Activated B cell treated with CpG ODN at 0.5 μM for 24 hours (primary cell): Measurements from ENCODE around the gene C9orf153. TPM values are rescaled to one million over a fixed set of nuclear protein-coding genes. Genes with fewer than 3 reads are reported as not detected.

Experiments used
- ATAC-seq: fragments of 200-7000 bp; cut with Tn5 transposase; one replicate; pipeline ENCODE4 v1.10.0; 2021; ENCODE audit warnings: low read depth, mild to moderate bottlenecking, moderate library complexity
- CTCF ChIA-PET: fragments of 350-600 bp; sonication (Branson Sonifier 250); formaldehyde crosslinking; loops from one replicate; lab custom pipeline; 2021; ENCODE audit warnings: antibody characterized with exemption; lab: Charles Lee
- POLR2A ChIA-PET: fragments of 350-600 bp; sonication (Branson Sonifier 250); formaldehyde crosslinking; loops from one replicate; lab custom pipeline; 2021; ENCODE audit warnings: antibody characterized with exemption; lab: Charles Lee
- DNase-seq: peaks from one replicate; pipeline ENCODE4 v3.0.0; 2022
- H3K27ac Mint-ChIP-seq: one replicate; pipeline ENCODE4 v1.8.0; 2020; ENCODE audit warnings: mixed read lengths
- H3K27me3 Mint-ChIP-seq: one replicate; pipeline ENCODE4 v1.8.0; 2021; ENCODE audit warnings: mixed read lengths
- H3K36me3 Mint-ChIP-seq: one replicate; pipeline ENCODE4 v1.8.0; 2021; ENCODE audit warnings: low read depth, mixed read lengths
- H3K4me1 Mint-ChIP-seq: one replicate; pipeline ENCODE4 v1.8.0; 2021; ENCODE audit warnings: mixed read lengths
- H3K4me3 Mint-ChIP-seq: one replicate; pipeline ENCODE4 v1.8.0; 2020; ENCODE audit warnings: mild to moderate bottlenecking, mixed read lengths
- H3K9me3 Mint-ChIP-seq: one replicate; pipeline ENCODE4 v1.8.0; 2020; ENCODE audit warnings: mixed read lengths
- intact Hi-C: fragments of 100-400 bp; cut with micrococcal nuclease; formaldehyde crosslinking; loops from one replicate; pipeline ENCODE4 v1.15.1; 2024
- total RNA-seq: library from RNA; stranded (reverse); gene quantifications from 2 replicates; pipeline ENCODE4 v1.2.3, GENCODE V29; 2022
- TF ChIP-seq, protein P1 (sequence below): fragments of 200-600 bp; IDR thresholded peaks from one replicate; pipeline ENCODE4 v1.8.0; 2022; ENCODE audit warnings: antibody characterized with exemption, mild to moderate bottlenecking

Gene C9orf153
- total RNA-seq, 1 donor from 2014 or later = 0.18 TPM

DNA sequence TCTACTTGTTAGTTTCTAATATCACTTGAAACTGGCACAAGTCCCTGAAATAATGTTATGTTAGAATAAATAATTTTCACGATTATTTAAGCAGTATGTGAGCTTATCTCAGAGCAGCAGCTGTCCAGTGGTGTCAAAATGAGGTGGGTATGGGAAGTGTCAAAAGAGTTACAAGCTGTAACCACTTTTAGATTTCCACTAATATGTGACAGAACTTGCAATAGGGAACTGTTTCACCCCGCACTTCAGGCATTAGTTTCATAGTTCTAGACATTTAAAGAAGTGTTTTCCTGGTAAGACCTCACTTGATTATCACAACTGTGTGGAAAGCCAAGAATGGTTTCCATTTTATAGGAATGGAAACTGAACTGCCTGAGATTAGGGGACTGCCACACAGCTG, 25.8 kb upstream of the C9orf153 start:
- no peak overlapping the region for H3K27ac Mint-ChIP-seq

DNA sequence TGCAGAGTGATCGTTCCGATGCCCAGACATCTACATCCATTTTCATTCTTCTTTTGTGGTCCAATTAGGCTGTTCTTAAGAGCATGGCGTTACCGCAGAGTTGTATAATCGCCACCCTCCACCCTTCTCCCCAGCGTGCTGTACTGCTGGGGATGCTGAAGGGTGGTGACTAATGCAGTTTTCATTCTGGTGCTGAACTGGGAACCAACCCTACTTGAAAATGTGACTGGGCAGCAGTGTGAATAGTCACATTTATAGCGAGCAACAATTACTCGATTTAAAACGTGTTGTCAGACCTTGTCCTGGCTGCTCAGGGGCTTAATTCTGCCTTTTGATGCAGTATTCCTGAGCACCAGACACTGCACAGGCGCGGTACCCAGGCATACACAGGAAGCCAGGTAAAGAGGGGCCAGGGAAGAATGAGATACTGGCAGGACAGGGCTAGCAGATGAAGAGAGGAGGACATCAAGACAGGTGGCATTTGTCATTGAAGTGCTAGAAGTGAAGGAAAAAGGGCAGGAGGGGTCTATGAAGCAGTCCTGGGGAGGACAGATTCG, 23.6 kb upstream of the C9orf153 start:
- ChIA-PET CTCF (no interaction called here), POLR2A (interaction anchor here (1.0 to 2.3 kb wide), 7 partner anchors 17 to 542 kb away, joined by 3 to 13 read pairs (median 4); partner anchors contain the start of gene AGTPBP1)
- intact Hi-C loops = loop anchor here (1.0 to 2.0 kb wide), 5 partner anchors 67 to 541 kb away; partner anchors contain the start of genes NAA35 and TUT7
- Mint-ChIP-seq H3K9me3 (no peaks in the 10 kb centered on the region), H3K27me3 (no peaks in the 10 kb centered on the region), H3K4me3 (peak overlapping the region; percentile 92), H3K36me3 (peaks cover 27% of the 10 kb centered on the region), H3K4me1 (peaks cover 35% of the 10 kb centered on the region), H3K27ac (peak overlapping the region; percentile 93)
- DNase-seq (no peak), ATAC-seq (peak; percentile 11)
- TF ChIP-seq, protein P1, sequence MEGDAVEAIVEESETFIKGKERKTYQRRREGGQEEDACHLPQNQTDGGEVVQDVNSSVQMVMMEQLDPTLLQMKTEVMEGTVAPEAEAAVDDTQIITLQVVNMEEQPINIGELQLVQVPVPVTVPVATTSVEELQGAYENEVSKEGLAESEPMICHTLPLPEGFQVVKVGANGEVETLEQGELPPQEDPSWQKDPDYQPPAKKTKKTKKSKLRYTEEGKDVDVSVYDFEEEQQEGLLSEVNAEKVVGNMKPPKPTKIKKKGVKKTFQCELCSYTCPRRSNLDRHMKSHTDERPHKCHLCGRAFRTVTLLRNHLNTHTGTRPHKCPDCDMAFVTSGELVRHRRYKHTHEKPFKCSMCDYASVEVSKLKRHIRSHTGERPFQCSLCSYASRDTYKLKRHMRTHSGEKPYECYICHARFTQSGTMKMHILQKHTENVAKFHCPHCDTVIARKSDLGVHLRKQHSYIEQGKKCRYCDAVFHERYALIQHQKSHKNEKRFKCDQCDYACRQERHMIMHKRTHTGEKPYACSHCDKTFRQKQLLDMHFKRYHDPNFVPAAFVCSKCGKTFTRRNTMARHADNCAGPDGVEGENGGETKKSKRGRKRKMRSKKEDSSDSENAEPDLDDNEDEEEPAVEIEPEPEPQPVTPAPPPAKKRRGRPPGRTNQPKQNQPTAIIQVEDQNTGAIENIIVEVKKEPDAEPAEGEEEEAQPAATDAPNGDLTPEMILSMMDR = no peak

More for the DNA sequence above, 25.8 kb upstream of the C9orf153 start:
- Mint-ChIP-seq H3K27me3 (no peaks in the 10 kb centered on the region), H3K9me3 (no peaks in the 10 kb centered on the region), H3K36me3 (peaks cover 24% of the 10 kb centered on the region), H3K4me3 (no peak overlapping the region), H3K4me1 (peaks cover 28% of the 10 kb centered on the region)
- DNase-seq (no peak), ATAC-seq (no peak)
- TF ChIP-seq, protein P1 = no peak
- intact Hi-C loops = no loop called here
- CTCF ChIA-PET = no interaction called here
- POLR2A ChIA-PET = no interaction called here

DNA sequence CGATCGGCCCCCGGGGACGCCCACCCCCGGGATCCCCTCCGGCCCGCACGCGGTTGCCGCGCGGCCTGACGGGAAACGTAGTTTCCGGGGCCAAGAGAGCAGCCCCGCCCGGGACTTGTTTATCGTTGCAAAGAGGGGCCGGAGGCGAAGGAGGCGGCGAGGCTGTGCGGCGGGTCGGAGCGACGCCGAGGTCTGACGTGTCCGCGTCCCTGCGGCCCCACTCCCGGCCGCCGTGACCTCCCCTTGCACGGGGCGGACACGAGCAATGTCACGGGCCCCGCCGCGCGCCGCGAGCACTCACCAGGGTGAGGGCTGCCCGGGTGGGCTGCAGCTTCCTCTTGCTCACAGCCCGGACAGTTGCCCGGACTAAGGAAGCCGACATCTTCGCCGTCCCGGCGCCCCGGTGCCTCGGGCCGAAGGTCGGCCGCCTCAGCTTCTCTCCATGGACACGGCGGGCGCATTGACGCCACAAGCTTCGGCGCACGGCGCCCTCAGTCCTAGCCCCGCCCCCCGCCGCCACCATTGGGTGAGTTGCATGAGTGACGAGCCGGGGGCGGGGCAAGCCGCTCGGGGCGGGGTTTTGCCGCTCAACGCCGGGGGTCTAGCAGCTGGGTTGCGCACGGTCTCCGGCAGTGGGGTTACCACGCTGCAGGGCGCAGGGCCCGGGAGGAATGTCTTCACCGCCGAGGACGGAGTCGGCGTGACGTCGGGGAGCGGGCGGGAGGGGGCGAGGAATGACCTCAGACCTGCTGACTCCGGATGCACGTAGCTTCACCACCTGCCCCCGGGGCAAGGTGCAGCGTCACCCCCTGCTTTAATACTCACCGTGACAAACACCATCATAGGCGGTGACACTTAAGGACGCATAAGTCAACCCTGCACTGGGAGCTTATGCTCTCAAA, 22.9 kb upstream of the C9orf153 start, which contains the start of gene ISCA1:
Gene ISCA1, minus strand, starts transcription at position 462 of the 902 bp plus-strand sequence. Its CDS starts 80 bp downstream, at position 382.
- H3K36me3 Mint-ChIP-seq = peaks cover 20% of the 10 kb centered on the region
- H3K4me3 Mint-ChIP-seq = peak within 1 kb of the TSS; percentile 92
- intact Hi-C loops = loop anchor here (1.0 to 2.0 kb wide), 5 partner anchors 68 to 540 kb away; partner anchors contain the start of genes NAA35 and TUT7
- peaks cover 35% of the 10 kb centered on the region for H3K4me1 Mint-ChIP-seq
- DNase-seq (peak; percentile 99), ATAC-seq (peak; percentile 88)
- POLR2A ChIA-PET = interaction anchor here (1.0 to 2.3 kb wide), 7 partner anchors 18 to 541 kb away, joined by 3 to 13 read pairs (median 4); partner anchors contain the start of gene AGTPBP1
- H3K27ac Mint-ChIP-seq = peak within 1 kb of the TSS; percentile 93
- TF ChIP-seq, protein P1 = no peak
- H3K9me3 Mint-ChIP-seq = no peaks in the 10 kb centered on the region
- CTCF ChIA-PET = no interaction called here
- no peaks in the 10 kb centered on the region for H3K27me3 Mint-ChIP-seq

DNA sequence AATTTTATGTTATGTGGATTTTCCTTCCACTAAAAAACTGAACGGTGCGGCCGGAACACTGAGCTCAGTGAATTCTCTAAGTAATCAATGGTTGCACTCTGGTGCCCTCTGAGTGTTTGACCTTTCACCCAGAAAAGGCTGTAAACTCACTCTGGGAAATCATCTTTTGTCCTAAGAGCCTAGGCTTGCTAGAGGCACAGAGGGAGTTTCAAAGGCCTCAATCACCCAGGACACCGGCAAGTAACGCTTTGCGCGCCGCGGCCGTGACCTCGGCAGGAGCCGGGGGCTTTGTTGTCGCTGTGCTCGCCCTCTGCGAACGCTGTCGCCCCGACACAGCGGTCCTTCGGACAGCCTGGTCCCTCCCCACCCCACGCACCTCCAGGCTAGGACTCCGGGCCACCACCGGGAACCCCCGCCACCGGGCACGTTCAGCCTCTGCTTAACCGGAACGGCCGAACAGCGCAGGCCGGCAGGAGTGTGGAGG, 22.2 kb upstream of the C9orf153 start:
- Mint-ChIP-seq H3K36me3 (peaks cover 20% of the 10 kb centered on the region), H3K27ac (peak overlapping the region; percentile 93), H3K4me1 (peaks cover 30% of the 10 kb centered on the region), H3K4me3 (peak overlapping the region; percentile 92), H3K9me3 (no peaks in the 10 kb centered on the region), H3K27me3 (no peaks in the 10 kb centered on the region)
- ChIA-PET CTCF (no interaction called here), POLR2A (interaction anchor here (1.0 to 2.3 kb wide), 6 partner anchors 18 to 540 kb away, joined by 3 to 13 read pairs (median 4); partner anchors contain the start of gene AGTPBP1)
- intact Hi-C loops = loop anchor here (1.0 to 2.0 kb wide), 5 partner anchors 69 to 539 kb away; partner anchors contain the start of genes NAA35 and TUT7
- DNase-seq = no peak
- TF ChIP-seq, protein P1 = no peak
- ATAC-seq = no peak
